DOHH2 (cell line): ENCODE measurements around the gene AHCTF1.

Experiments used
- H3F3A ChIP-seq: fragments of 200-600 bp; sonication (generic), shearing (Covaris generic); 2 replicates; pipeline ENCODE4 v1.6.0; 2016; ENCODE audit warnings: antibody characterized with exemption, mild to moderate bottlenecking; ENCODE audit not compliant: control insufficient read depth, insufficient read depth
- H3K27ac ChIP-seq: fragments of 200-600 bp; sonication (generic); 2 replicates; pipeline ENCODE4 v1.5.1; 2014; ENCODE audit warnings: low read depth, mild to moderate bottlenecking, low read length, moderate library complexity
- H3K27me3 ChIP-seq: fragments of 200-600 bp; sonication (generic); 2 replicates; pipeline ENCODE4 v1.6.1; 2014; ENCODE audit warnings: mild to moderate bottlenecking, low read length, mixed read lengths; ENCODE audit not compliant: control insufficient read depth
- H3K36me3 ChIP-seq: fragments of 200-600 bp; sonication (generic); 2 replicates; pipeline ENCODE4 v1.6.1; 2014; ENCODE audit warnings: mild to moderate bottlenecking, low read length, moderate library complexity, mixed read lengths; ENCODE audit not compliant: control insufficient read depth
- H3K4me1 ChIP-seq: fragments of 200-600 bp; sonication (generic); 2 replicates; pipeline ENCODE4 v1.6.1; 2014; ENCODE audit warnings: mild to moderate bottlenecking, low read length, mixed read lengths; ENCODE audit not compliant: control insufficient read depth
- H3K4me2 ChIP-seq: fragments of 200-600 bp; sonication (generic); 2 replicates; pipeline ENCODE4 v1.6.0; 2014; ENCODE audit warnings: mild to moderate bottlenecking, low read length, moderate library complexity
- H3K4me3 ChIP-seq: fragments of 200-600 bp; sonication (generic); 2 replicates; pipeline ENCODE4 v1.5.1; 2014; ENCODE audit warnings: mild to moderate bottlenecking, low read length, mixed read lengths
- H3K79me2 ChIP-seq: fragments of 200-600 bp; sonication (generic); 2 replicates; pipeline ENCODE4 v1.6.1; 2014; ENCODE audit warnings: mild to moderate bottlenecking, low read length, mixed read lengths; ENCODE audit not compliant: control insufficient read depth
- H3K9me2 ChIP-seq: fragments of 200-600 bp; sonication (generic); replicated peaks from 2 replicates; pipeline ENCODE4 v1.6.1; 2014; ENCODE audit warnings: mild to moderate bottlenecking, low read length, mixed read lengths; ENCODE audit not compliant: control insufficient read depth
- H3K9me3 ChIP-seq: fragments of 200-600 bp; sonication (generic); 2 replicates; pipeline ENCODE4 v1.6.1; 2014; ENCODE audit warnings: antibody characterized with exemption, low read length, mixed read lengths; ENCODE audit not compliant: control insufficient read depth, insufficient read depth
- H4K20me1 ChIP-seq: fragments of 200-600 bp; sonication (generic); 2 replicates; pipeline ENCODE4 v1.6.0; 2014; ENCODE audit warnings: low read depth, mild to moderate bottlenecking, antibody characterized with exemption, low read length, moderate library complexity; ENCODE audit not compliant: control insufficient read depth, insufficient read depth
- EZH2phosphoT487 ChIP-seq: fragments of 200-600 bp; sonication (generic); IDR thresholded peaks from 2 replicates; pipeline ENCODE4 v1.6.1; 2017; ENCODE audit warnings: borderline replicate concordance, mild to moderate bottlenecking, antibody characterized with exemption, low read length, moderate library complexity, mixed read lengths
- TF ChIP-seq, protein P1 (sequence below): fragments of 200-600 bp; sonication (generic); IDR thresholded peaks from one replicate; pipeline ENCODE4 v1.5.1; 2014; ENCODE audit warnings: antibody characterized with exemption, mild to moderate bottlenecking, low read depth, low read length; ENCODE audit not compliant: poor library complexity, severe bottlenecking

Gene AHCTF1

DNA sequence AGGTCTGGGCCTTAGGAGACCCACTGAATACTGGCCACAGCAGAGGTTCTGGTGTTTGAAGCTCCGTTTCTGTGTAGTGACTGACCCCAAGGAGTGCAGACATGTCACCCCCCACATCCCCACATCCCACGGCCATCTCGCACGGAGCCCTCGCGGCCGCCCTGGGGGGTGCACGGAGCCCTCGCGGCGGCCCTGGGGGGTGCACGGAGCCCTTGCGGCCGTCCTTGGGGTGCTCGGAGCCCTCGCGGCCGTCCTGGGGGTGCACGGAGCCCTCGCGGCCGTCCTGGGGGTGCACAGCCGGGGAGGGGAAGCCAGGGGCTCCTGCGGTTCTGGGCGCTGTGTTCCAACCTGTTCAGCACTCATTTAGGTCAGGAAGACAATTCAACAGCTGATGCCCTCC lies 139.1 kb downstream of the AHCTF1 start:
- no peak for TF ChIP-seq EZH2phosphoT487
- TF ChIP-seq, protein P1, sequence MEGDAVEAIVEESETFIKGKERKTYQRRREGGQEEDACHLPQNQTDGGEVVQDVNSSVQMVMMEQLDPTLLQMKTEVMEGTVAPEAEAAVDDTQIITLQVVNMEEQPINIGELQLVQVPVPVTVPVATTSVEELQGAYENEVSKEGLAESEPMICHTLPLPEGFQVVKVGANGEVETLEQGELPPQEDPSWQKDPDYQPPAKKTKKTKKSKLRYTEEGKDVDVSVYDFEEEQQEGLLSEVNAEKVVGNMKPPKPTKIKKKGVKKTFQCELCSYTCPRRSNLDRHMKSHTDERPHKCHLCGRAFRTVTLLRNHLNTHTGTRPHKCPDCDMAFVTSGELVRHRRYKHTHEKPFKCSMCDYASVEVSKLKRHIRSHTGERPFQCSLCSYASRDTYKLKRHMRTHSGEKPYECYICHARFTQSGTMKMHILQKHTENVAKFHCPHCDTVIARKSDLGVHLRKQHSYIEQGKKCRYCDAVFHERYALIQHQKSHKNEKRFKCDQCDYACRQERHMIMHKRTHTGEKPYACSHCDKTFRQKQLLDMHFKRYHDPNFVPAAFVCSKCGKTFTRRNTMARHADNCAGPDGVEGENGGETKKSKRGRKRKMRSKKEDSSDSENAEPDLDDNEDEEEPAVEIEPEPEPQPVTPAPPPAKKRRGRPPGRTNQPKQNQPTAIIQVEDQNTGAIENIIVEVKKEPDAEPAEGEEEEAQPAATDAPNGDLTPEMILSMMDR = no peak

DNA sequence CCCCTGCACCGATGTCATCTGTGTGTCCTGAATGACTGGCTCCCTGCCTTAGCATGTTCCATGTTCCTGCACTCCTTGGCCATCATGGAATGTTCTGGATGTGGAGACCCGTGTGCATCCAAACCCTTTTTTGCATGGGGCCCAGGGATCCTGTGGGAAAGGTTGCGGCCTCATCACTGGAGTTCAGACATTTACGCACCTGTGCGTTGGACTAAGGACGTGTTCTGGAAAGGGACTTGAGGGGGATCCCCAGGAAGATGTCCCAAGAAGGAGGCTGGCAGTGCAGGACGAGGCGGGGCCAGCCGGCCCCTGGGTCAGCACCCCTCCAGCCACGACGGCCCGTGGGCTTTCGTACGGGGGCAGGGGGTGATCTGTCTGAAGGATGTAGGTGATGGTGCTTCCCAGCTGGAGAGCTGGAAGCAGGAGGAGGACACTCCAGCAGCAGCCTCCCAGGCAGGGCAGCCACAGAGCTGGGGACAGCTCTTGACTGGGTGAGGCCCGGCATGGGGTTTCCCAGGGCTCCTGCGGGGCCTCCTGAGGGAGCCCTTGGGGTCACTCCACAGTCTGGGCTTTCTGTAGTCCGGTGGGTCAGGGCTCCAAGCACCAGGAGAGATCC lies 140.3 kb downstream of the AHCTF1 start:
- Histone ChIP-seq H3K27ac (no peak overlapping the region), H3K4me1 (no peaks in the 10 kb centered on the region), H3K27me3 (no peaks in the 10 kb centered on the region), H3K79me2 (no peaks in the 10 kb centered on the region), H3K4me3 (no peak overlapping the region), H3F3A (no peaks in the 10 kb centered on the region), H4K20me1 (no peaks in the 10 kb centered on the region), H3K36me3 (no peaks in the 10 kb centered on the region), H3K4me2 (no peak overlapping the region), H3K9me2 (no peaks in the 10 kb centered on the region), H3K9me3 (no peaks in the 10 kb centered on the region)
- no peak for TF ChIP-seq EZH2phosphoT487
- TF ChIP-seq, protein P1 = no peak

More for the DNA sequence above, 139.1 kb downstream of the AHCTF1 start:
- Histone ChIP-seq H3F3A (no peaks in the 10 kb centered on the region), H3K27me3 (no peaks in the 10 kb centered on the region), H4K20me1 (no peaks in the 10 kb centered on the region), H3K79me2 (no peaks in the 10 kb centered on the region), H3K9me2 (no peaks in the 10 kb centered on the region), H3K36me3 (no peaks in the 10 kb centered on the region), H3K9me3 (no peaks in the 10 kb centered on the region), H3K27ac (no peak overlapping the region), H3K4me3 (no peak overlapping the region), H3K4me2 (no peak overlapping the region), H3K4me1 (no peaks in the 10 kb centered on the region)

- H3K9me2 ChIP-seq = no peaks in the 10 kb centered on the region
- H3K27ac ChIP-seq = no peak overlapping the region
- H3K4me3 ChIP-seq = no peak overlapping the region
- H3K9me3 ChIP-seq = peaks cover under 1% of the 10 kb centered on the region; the same call in 1 of the 2 replicates
- H4K20me1 ChIP-seq = no peaks in the 10 kb centered on the region
- no peaks in the 10 kb centered on the region for H3K27me3 ChIP-seq
- no peaks in the 10 kb centered on the region for H3K36me3 ChIP-seq
- TF ChIP-seq EZH2phosphoT487 = no peak
- TF ChIP-seq, protein P1 = no peak
- H3F3A ChIP-seq = no peaks in the 10 kb centered on the region
- H3K4me1 ChIP-seq = no peaks in the 10 kb centered on the region
- H3K4me2 ChIP-seq = no peak overlapping the region
- no peaks in the 10 kb centered on the region for H3K79me2 ChIP-seq
Measured at GRCh38 chr1:246790833-246791232, 140.9 kb downstream of the AHCTF1 start.
